ENCODE results near the gene METTL25. TPM values are rescaled to one million over a fixed set of nuclear protein-coding genes. Genes with fewer than 3 reads are reported as not detected.

The METTL25 gene
- total RNA-seq, 2 donors from 2014 or later, result 9.7 to 26.5 TPM

DNA sequence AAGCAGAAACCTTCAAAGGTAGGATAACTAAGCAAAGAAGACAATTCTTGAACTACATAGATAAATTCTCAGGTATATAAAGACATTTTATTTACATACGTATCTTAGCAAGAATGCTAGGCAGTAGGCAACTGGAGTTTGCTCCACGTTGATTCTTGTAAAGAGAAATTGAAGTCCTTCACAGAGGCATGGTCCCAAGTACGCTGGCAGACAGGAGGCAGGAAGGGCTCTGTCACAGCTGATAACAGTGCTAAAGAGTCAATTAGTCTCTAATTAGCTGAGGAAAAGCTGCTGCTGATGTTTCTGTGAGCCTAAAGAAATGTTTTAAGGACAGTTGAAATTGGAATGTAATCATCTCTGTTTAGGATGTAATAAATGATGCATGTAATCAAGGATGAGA lies 146.8 kb downstream of the METTL25 start:
- H3K4me3 ChIP-seq, result no peak overlapping the region
- TF ChIP-seq, protein P1, sequence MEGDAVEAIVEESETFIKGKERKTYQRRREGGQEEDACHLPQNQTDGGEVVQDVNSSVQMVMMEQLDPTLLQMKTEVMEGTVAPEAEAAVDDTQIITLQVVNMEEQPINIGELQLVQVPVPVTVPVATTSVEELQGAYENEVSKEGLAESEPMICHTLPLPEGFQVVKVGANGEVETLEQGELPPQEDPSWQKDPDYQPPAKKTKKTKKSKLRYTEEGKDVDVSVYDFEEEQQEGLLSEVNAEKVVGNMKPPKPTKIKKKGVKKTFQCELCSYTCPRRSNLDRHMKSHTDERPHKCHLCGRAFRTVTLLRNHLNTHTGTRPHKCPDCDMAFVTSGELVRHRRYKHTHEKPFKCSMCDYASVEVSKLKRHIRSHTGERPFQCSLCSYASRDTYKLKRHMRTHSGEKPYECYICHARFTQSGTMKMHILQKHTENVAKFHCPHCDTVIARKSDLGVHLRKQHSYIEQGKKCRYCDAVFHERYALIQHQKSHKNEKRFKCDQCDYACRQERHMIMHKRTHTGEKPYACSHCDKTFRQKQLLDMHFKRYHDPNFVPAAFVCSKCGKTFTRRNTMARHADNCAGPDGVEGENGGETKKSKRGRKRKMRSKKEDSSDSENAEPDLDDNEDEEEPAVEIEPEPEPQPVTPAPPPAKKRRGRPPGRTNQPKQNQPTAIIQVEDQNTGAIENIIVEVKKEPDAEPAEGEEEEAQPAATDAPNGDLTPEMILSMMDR (IDR thresholded peaks at IDR 0.05), result no peak
- no peaks in the 10 kb centered on the region for H3K9me3 ChIP-seq
- H3K27me3 ChIP-seq (replicated peaks; ENCODE audit: insufficient read depth), result no peaks in the 10 kb centered on the region
- no peak overlapping the region for H3K27ac ChIP-seq
- DNase-seq (ENCODE audit: low spot score) (no peak), ATAC-seq (ENCODE audit: insufficient number of reproducible peaks, low FRiP score, low read depth) (no peak)
- no peaks in the 10 kb centered on the region for H3K36me3 ChIP-seq
- H3K4me1 ChIP-seq (ENCODE audit: control insufficient read depth in 1 of 2, low read depth in 2 of 2), result no peaks in the 10 kb centered on the region

DNA sequence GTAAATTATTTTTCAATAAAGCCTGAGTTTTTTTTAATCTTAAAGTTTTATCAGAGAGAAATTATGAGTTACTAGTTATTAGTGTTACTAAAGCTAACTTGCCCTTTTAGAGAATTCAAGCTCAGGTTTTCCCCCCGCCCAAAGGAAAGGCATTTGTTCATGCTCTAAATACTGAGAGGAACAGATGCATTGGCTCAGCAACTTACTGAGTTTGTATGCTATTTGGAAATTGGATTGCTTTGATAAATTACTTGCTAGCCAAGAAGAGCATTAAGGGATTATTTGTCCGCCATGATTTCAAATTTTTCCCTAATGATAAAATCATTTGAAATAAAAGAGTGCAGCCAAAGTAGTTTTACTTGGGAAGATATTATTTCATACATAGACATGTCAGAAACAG lies 149.4 kb downstream of the METTL25 start:
- no peak for ATAC-seq (ENCODE audit: insufficient number of reproducible peaks, low FRiP score, low read depth)
- TF ChIP-seq, protein P1 (IDR thresholded peaks at IDR 0.05), result no peak
- Histone ChIP-seq H3K4me3 (no peak overlapping the region), H3K27me3 (replicated peaks; ENCODE audit: insufficient read depth) (no peaks in the 10 kb centered on the region), H3K27ac (no peak overlapping the region), H3K9me3 (no peaks in the 10 kb centered on the region), H3K36me3 (no peaks in the 10 kb centered on the region), H3K4me1 (ENCODE audit: control insufficient read depth in 1 of 2, low read depth in 2 of 2) (no peaks in the 10 kb centered on the region)
- no peak for DNase-seq (ENCODE audit: low spot score)

DNA sequence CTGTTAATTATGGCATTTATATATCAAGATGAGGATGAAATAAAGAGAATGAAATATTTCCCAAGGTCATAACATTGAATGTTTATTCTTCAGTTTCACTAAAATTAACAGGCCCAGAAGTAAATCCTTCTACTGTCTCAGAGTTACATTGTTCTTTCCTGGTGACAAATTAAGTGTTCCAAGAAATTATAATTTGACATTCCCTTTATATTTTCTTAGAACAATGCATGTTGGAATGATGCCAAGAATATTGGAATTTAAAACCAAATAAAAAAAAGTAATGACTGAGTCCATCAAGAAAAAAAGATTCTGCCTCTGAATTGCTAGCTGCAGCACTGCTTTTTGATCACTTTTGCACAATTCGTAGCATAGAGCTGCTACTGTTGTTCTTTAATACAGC lies 152.1 kb downstream of the METTL25 start:
- TF ChIP-seq, protein P1 (IDR thresholded peaks at IDR 0.05), result no peak
- no peak for ATAC-seq (ENCODE audit: insufficient number of reproducible peaks, low FRiP score, low read depth)
- no peaks in the 10 kb centered on the region for H3K4me1 ChIP-seq (ENCODE audit: control insufficient read depth in 1 of 2, low read depth in 2 of 2)

DNA sequence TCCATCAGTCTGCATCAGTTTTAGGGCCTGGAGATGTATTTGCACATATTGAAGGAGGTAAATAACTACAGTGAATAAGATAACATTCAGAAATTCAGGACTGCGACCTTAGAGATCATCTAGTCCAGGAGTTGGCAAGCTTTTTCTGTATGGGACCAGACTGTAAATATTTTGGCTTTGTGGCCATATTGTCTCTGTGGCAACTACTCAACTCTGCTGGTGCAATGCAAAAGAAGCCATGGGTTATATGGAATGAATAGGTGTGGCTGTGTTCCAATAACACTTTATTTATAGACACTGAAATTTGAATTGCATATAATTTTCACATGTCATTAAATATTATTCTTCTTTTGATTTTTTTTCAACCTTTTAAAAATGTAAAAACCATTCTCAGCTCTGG lies 156.6 kb downstream of the METTL25 start:
- no peaks in the 10 kb centered on the region for H3K36me3 ChIP-seq
- H3K9me3 ChIP-seq, result no peaks in the 10 kb centered on the region
- H3K27ac ChIP-seq, result no peak overlapping the region
- H3K27me3 ChIP-seq (replicated peaks; ENCODE audit: insufficient read depth), result no peaks in the 10 kb centered on the region
- ATAC-seq (ENCODE audit: insufficient number of reproducible peaks, low FRiP score, low read depth) (no peak), DNase-seq (ENCODE audit: low spot score) (no peak)
- no peaks in the 10 kb centered on the region for H3K4me1 ChIP-seq (ENCODE audit: control insufficient read depth in 1 of 2, low read depth in 2 of 2)
- TF ChIP-seq, protein P1 (IDR thresholded peaks at IDR 0.05), result no peak
- H3K4me3 ChIP-seq, result no peak overlapping the region

More for the DNA sequence above, 152.1 kb downstream of the METTL25 start:
- H3K27me3 ChIP-seq (replicated peaks; ENCODE audit: insufficient read depth), result no peaks in the 10 kb centered on the region
- DNase-seq (ENCODE audit: low spot score), result no peak
- no peak overlapping the region for H3K4me3 ChIP-seq
- H3K27ac ChIP-seq, result no peak overlapping the region
- no peaks in the 10 kb centered on the region for H3K36me3 ChIP-seq
- no peaks in the 10 kb centered on the region for H3K9me3 ChIP-seq

DNA sequence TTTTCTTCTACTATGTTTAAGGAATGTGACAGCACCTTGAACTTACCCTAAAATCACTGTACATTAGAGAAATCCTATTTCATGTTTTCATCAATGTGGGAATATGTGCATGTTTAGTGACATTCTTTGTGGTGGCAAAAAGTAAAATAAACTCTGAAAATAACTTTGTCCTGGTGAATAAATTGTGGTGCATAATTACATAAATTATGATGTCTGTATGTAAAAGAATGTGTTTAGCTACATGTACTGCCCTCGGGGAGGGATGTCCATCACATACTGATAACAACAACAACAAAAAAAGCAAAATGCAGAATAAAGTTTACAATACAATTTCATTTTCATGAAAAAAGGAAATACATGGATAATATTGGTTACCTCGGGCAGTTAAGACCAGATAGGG lies 157.3 kb downstream of the METTL25 start:
- H3K9me3 ChIP-seq, result no peaks in the 10 kb centered on the region
- H3K36me3 ChIP-seq, result no peaks in the 10 kb centered on the region
- H3K27me3 ChIP-seq (replicated peaks; ENCODE audit: insufficient read depth), result no peaks in the 10 kb centered on the region
- DNase-seq (ENCODE audit: low spot score) (no peak), ATAC-seq (ENCODE audit: insufficient number of reproducible peaks, low FRiP score, low read depth) (no peak)
- H3K4me1 ChIP-seq (ENCODE audit: control insufficient read depth in 1 of 2, low read depth in 2 of 2), result no peaks in the 10 kb centered on the region
- TF ChIP-seq, protein P1 (IDR thresholded peaks at IDR 0.05), result no peak
- no peak overlapping the region for H3K27ac ChIP-seq
- H3K4me3 ChIP-seq, result no peak overlapping the region

All from thoracic aorta (tissue), 2 donors.